ENCODE data around the gene OTUD7B. TPM values are rescaled to one million over a fixed set of nuclear protein-coding genes. Genes with fewer than 3 reads are reported as not detected.
"Not testable (repeated sequence)": the region's sequence is repeated elsewhere in the genome, so short reads cannot be mapped to it uniquely, and the experiment has no call there.

OTUD7B gene
- polyA plus RNA-seq (2013, experiment 1 of 2; ENCODE audit: insufficient read length) = 13.3 TPM
- polyA plus RNA-seq (2013, experiment 2 of 2; ENCODE audit: insufficient read length) = 12.5 TPM

DNA sequence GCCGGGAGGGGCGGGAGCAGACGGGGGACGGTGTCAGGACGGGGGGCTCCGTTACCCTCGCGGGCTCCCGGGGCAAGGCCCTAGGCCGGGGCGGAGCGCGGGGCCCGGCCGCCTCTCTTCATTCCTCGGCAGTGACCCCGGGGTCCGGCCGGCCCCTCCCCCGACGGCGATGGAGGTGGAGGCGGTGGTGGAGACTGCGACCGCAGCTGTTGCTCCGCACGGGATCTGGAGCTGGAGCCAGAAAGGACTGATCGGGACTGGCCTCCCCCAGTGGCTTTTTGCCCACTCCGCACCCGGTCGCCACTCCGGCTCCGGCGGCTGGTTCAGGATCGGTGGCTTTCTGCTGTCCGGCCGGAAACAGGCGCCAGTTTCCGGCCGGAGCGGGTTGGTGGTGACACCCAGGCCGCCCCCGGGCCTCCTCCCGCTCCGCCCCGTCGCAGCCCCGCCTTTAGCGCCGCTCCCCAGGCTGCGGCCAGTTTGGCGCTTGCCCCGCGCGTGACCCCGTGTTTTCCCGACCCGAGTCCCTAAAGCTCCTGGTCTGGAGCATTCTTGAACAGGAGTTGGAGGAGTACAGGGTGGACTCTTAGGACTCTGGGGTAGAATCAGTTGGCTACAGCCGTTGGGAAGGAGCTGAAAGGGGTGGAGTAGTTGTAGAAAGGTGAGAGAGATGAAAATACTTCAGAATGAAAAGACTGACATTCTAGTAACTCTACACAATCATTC is at the start of gene OTUD7B:
Gene OTUD7B, minus strand, starts transcription at position 334 of the 723 bp plus-strand sequence. CDS start 33,216 bp downstream, outside the sequence.
- peak; percentile 89 for DNase-seq

DNA sequence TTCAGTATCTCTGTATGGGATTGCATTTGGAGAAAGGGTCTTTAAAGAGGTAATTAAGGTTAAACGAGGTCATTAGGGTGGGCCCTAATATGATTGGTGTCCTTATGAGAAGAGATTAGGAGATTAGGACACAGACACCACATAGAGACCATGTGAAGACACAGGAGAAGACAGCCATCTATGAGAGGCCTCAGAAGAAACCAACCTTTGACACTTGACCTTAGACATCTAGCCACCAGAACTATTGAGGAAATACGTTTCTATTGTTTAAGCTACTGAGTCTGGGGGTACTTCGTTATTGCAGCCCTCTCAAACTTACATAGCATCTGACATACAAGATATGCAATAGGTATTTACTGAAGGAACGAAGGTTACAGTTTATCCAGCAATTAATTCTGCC is 49.7 kb upstream of the OTUD7B start:
- no peak for DNase-seq

DNA sequence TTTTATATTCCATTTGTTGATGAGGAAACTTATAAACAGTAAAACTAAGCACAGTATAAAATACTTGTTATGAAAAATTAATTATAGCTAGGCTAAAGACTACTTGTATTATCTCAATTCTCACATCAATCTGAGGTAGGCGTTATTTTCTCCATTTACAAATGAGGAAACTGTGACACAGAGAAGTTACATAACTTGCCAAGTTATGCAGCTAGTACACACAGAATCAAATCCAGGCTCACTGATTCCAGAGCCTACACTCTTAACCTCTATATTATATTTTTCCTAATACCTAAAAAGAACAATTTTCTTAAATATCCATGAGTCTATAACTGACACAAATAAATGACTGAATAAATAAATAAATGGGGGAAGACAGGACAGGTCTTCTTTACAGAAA is 45.9 kb upstream of the OTUD7B start:
- no peak for DNase-seq

DNA sequence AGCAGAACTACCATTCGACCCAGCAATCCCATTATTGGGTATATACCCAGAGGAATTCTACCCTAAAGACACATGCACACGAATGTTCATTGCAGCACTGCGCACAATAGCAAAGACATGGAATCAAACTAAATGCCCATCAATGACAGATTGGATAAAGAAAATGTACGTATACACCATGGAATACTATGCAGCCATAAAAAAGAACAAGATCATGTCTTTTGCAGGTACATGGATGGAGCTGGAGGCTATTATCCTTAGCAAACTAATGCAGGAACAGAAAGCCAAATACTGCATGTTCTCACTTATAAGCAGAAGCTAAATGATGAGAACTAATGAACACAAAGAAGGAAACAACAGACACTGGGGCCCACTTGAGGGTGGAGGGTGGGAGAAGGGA is 45.0 kb upstream of the OTUD7B start:
- DNase-seq = not testable (repeated sequence)

DNA sequence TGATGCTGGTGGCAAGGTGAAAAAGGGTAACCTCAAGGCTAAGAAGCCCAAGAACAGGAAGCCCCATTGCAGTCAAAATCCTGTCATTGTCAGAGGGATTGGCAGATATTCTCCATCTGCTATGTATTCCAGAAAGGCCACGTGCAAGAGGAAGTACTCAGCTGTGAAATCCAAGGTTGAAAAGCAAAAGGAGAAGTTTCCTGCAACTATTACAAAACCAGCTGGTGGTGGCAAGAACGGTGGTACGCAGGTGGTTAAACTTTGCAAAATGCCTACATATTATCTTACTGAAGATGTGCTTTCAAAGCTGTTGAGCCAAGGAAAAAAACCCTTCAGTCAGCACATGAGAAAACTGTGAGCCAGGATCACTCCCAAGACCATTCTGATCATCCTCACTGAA is 43.4 kb upstream of the OTUD7B start:
- DNase-seq = no peak

DNA sequence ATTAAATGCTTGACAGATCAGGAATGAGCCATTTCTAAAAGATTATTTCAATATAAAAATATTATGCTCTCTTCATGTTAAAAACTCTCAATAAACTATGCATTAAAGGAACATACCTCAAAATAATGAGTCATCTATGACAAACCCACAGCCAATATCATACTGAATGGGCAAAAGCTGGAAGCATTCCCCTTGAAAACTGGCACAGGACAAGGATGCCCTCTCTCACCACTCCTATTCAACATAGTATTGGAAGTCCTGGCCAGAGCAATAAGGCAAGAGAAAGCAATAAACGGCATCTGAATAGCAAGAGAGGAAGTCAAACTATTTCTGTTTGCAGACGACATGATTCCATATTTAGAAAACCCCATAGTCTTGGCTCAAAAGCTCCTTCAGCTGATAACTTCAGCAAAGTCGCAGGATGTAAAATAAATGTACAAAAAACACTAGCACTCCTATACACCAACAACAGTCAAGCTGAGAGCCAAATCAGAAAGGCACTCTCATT is 41.4 kb upstream of the OTUD7B start:
- DNase-seq = not testable (repeated sequence)

DNA sequence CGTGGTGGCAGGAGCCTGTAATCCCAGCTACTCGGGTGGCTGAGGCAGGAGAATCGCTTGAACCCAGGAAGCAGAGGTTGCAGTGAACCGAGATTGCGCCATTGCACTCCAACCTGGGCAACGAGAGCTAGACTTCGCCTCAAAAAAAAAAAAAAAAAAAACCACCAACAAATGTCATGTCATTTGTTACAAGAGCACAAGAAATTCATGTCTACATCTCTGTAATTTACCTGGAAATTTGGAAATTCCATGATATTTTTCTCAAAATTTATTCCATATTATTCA is 40.5 kb upstream of the OTUD7B start:
- DNase-seq = no peak

DNA sequence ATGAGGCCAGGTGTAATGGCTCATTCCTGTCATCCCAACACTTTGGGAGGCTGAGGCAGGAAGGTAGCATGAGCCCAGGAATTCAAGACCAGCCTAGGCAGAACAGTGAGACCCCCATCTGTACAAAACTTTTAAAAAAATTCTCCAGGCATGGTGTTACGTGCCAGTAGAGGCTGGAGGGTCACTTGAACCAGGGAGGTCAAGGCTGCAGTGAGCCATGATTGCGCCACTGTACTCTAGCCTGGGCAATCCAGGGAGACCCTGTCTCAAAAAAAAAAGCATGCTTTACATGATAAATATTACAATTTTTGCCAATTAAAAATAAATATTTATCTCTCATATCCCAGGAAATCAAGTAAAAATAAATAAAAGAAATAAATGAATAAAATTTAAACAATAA is 39.4 kb upstream of the OTUD7B start:
- DNase-seq = no peak

DNA sequence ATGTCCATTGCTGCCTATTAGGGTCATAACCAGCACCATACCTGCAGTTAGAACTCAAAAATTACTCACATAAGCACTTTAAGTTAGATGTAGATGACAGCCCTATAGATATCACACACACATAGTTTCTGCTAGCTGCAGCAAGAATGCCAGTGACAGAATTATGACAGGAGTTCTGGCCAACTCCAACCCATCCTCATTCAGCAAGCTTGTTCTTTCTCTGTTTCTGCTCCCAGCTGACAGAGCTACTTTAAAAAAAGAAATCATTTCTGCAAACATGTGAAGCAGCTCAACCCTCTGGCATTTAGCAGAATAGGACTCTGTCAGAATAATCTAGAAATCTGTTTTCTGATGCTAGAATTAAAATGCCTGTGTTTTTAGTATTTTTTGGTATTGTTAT is 23.8 kb upstream of the OTUD7B start:
- DNase-seq = no peak

DNA sequence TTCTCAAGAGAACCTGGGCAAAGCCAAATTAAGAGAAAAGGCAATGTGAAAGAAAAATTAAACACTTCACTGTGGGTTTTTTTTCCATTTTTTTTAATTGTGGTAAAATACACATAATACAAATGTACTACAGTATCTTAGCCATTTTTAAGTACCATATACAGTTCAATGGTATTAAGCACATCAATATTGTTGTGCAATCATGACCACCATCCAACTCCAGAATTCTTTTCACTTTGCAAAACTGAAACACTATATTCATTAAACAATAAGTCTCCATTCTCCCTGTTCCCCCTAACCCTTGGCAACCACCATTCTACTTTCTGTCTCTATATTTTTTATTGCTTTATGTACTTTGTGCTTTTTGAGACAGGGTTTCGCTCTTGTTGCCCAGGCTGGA is 17.8 kb upstream of the OTUD7B start:
- DNase-seq = no peak

DNA sequence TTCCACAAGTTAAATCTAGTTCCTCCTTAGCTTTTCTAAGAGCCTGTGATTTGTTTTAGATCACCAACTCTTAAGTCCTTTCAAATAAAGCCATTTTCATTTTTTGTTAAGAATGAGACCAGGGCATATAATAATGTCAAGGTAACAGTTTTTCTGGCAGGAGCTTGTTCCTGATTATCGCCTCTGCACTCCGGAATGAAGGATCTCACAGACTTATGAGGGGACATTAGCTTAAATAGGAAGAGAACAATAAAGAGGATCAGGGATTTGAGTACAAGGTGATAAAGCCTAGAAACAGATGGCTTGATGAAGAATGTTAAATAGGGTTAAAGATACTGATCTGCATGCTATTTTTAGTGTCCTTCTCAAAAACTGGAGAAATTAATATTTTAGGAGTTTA is 13.6 kb upstream of the OTUD7B start:
- DNase-seq = no peak

DNA sequence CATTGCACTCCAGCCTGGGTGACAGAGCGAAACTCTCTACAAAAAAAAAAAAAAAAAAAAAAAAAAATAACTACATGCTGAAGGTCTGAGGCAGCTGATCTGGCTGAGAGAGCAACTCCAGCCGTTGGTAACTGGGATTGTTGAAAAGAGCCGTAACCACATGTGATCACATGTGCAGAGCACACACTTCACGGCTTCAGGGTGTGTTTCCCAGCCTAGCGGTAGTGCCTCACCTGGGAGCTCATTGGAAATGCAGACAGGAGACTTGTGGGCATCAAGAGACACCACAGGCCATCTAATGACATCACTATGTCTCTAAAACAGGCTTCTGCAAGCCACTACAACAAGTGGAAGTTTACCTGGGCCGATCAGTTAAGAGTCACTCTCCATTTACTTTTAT is 11.8 kb upstream of the OTUD7B start:
- no peak for DNase-seq

DNA sequence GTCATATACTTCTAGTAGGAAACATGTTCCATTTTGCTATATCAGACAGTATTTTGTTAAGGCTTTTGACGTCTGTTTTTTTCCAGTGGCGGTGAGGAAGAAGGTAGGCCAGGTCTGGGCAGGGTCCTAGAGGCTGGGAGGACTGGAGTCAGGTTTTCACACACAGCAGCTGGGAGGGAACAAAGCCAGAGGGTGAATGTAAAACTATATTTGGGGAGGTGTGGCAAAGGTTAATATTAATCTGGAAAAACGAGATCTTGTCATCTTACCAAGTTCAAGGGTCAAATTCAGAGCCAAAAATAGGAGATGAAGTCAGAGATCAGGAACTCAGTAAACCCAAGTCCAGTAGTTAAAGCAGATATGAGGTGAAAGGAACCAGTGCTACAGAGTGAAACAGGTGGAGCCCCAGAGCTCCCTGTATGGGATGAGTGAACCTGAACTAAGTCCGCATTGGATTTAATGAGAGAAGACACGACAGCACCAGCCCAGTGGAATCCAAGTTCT is 10.7 kb upstream of the OTUD7B start:
- DNase-seq = peak; percentile 30

DNA sequence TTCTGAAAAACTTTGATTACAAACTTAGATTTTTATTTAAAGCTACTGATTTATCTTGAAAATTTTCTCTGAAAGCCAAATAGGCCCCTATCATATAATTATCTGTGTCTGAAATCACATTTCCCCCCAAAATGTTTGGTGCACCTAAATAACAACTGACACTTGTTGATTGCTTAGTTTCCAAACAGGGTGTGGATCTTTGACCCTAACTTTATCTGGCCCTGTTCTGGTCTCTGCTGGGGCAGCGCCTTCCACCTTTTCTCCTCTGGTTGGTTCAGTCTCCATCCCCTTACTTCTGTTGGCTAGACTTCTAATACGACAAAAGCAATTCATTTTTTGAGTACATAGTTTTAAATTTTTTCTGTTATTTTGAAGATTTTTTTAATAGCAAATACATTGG is 10.2 kb upstream of the OTUD7B start:
- DNase-seq = no peak

DNA sequence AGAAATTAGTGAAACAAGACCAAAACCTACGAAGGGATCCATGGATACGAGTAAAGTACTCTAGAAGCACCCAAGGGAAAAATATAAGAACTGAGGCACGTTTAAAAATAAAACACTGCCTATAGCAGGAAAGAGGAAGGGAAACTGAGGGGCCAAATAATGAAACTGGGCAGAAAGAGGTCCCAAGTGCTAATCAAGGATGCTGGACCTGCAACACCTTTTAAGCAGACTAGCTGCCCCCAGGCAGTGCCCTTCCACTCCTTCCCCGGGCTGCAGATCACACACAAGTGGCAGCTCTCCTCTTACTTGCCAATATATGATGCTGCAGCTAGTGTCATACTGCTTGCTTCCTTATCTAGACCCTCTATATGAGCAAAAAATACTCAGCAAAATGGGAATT is 7.6 kb upstream of the OTUD7B start:
- DNase-seq = no peak

DNA sequence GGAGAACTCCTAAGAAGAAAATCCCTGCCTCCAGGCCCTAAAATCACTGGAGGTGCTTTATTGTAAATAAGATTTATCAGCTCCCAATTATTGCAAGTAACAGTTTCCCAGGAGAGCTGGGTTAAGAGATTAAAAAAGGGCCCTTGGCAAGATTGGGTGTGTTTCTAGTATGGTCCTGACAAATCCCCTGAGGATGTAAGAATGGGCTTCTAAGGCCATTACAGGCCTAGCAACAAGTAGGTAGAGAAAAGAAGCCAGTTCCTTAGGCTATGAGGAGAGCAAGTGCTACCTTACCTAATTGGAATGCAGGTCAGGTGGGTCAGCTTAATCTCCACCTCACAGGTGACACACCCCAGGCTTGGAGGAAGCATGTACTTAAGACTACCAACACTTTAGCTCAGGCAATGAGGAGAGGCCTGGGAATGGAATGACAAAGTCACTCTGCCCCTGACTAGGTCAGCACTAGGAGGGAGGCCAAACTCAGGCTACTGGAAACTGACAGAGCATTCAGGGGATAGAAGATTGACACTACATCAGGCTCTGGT is 6.8 kb upstream of the OTUD7B start:
- DNase-seq = no peak

DNA sequence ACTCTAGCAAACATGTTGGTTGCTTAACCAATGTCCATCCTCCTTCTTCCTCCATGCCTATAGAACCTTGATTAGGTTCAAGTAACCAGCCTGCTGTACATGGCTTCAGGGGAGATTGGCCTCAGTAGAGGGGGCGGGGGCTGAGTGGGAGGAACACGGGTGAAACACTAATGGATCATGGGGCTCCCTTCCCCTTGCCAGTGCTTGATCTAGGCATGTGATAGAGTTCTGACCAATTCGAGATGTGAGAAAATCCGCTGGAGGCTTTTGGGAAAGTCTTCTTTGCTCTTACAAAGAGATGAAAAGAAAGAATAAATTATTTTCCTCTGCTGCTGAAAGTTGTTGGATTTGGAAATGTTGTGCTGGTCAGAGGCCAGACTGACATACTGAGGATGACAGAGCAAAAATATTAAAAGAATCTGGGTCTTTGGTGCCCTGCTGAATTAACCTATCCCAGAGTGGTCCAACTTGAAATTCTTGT is 5.2 kb upstream of the OTUD7B start:
- no peak for DNase-seq

DNA sequence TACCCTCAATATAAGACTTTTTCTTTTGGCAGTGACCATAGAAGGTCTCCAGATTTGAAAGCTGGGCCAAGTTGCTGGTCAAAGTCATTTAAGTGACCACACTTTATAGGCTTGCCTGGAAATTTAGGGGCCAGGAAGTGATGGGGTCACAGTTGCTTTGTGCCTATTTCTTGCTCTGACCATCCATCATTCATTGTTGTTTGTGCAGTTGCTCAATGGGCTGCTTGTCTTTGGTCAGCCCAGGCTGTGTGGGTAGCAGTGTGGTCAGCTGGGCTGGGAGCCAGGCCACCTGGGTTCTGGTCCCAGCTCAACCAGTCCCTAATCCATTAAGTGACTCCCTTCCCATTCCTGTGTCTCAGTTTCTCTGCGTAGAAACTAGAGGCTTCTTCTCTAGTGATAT is 2.1 kb upstream of the OTUD7B start:
- no peak for DNase-seq

DNA sequence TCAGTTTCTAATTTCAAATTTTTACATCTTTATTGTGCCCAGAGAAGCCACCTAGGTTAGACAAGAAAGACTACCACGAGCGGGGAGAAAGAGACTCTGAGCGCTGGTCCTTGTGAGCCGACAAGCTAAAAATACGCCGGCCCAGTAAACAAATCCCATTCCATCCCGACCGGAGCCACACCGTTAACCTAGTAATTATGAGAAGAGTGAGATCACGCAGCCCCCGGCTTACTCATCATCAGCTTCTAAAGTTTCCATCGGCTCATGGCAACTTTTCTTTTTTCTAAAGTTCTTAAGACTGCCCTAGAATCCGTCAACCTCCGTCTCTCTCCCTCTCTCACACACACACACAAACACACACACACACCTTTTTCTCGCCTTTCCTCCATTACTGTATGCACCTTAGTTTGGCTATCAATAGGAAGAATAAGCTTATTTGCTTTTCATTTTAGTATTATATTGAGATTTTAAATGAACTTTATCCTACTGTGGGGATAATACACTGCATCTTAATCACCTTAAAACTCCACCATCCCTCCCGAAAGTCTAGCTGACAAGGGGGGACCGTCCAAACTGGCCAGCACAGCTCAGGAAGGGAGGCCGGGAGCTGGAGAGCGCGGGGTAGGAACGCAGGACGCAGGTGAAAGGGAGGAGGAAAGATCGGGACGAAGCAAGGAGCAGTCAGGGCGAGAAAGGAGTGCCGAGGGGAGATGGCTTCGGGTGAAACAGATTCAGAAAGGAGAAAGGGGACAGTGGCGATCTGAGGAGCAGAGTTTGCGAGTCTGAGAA is 728 bp downstream of the OTUD7B start:
- peak; percentile 76 for DNase-seq

DNA sequence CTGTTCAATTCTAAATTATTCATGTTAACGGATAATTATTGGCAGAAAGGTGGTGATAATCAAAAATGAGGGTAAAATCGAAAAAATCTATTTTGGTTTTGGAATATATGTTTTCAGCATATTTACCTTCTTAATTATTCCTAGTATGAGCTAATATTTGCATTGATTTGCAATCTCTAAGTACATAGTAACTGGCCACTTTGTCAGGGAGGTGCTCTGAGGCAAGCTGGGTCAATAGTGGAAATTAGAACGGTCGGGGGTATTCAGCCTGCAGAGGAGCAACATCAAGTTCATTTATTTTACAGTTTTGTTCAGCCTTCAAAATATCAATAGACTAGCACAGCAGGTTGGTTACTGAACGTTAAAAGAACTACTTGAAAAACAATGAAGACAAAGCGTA is 1.8 kb downstream of the OTUD7B start:
- DNase-seq = no peak

DNA sequence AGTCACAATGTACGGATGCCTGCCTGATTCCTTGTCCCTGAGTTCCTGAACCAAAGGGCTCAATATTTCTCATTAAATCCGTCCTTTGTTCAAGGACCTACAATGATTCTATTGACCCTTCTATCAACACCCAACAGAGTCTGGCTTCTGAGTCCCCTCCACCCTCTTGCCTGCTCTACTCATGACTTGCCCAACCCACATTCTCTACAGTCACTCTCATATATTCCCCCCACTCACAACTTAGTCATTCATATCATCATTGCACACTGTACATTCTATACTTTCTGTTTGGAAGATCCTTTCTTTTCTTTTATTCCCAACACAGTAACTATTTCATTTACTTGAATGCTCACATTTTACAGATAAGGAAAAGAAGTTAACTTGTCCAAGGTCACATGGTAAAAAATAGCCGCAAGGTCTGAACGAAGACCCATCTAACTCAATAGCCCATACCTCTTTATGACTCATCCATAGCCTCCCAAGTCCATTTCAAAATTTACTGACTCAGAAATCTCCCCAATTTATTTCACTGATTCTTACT is 3.6 kb downstream of the OTUD7B start:
- DNase-seq = peak; percentile 42

DNA sequence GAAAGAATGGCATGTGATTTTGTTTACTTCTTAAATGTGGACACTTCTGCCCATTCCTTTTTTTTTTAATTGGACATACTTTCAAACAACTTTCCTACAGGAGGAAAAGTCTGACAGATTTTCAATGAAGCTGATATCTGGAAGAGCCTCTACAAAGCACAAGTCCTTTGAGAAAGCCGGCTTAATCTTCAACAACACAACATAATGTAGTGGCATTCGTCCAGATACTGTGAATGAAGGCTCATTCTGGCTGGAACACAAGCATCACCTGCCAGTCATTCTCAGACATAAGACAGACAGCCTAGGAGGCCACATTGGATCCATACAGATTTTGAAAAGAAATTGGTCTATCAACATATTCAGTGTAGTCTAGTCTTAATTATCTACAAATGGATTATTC is 4.9 kb downstream of the OTUD7B start:
- DNase-seq = no peak

DNA sequence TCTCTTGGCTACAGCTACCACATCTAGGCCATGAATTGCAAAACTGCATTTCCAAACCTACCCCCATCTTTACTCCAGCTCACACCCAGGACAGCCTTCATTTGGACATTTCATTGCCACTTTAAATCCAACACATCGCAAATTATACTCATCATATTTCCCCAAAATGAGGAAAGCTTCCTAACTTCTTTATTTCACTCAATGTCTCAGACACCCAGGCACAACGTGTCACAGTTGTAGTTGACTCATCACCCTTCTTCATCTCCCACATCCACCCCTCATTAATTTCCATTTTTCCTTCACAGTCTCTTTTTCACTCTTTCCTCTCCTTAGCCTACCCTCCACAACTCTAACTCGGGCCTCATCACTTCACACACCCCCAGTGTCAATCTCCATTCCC is 6.7 kb downstream of the OTUD7B start:
- DNase-seq = no peak
